A673 (cell line): ENCODE measurements around the gene ZNF202.

Experiments used
- EZH2 ChIP-seq: fragments of 200-600 bp; sonication (generic); IDR thresholded peaks from 2 replicates; pipeline ENCODE4 v1.6.1; 2017; ENCODE audit warnings: borderline replicate concordance, low read depth, mild to moderate bottlenecking, mixed read lengths, antibody characterized with exemption, low read length; ENCODE audit not compliant: poor library complexity, severe bottlenecking
- TF ChIP-seq, protein P1 (sequence below): fragments of 300-800, 200-600 bp; sonication (generic); conservative IDR thresholded peaks from 2 replicates; pipeline ENCODE4 v1.5.1; 2017; ENCODE audit warnings: low read depth, mild to moderate bottlenecking, antibody characterized with exemption, low read length, moderate library complexity, mixed read lengths

DNA sequence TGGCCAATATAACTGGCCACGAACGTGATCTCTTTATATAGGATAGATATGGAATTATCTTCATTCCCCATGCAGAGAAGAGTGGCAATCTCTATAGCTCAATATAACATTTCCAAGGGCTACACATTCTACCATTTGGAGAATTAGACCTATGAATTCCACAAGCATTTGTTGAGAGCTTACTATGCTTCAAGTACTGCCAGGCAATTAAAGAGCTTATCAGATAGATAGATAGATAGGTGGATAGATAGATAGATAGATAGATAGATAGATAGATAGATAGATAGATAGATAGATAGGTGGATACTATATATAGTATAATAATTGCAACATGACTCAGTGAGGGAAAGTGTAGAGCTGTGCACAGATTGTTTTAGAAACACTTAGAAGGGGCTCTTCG is 14.4 kb upstream of the ZNF202 start:
- TF ChIP-seq, protein P1, sequence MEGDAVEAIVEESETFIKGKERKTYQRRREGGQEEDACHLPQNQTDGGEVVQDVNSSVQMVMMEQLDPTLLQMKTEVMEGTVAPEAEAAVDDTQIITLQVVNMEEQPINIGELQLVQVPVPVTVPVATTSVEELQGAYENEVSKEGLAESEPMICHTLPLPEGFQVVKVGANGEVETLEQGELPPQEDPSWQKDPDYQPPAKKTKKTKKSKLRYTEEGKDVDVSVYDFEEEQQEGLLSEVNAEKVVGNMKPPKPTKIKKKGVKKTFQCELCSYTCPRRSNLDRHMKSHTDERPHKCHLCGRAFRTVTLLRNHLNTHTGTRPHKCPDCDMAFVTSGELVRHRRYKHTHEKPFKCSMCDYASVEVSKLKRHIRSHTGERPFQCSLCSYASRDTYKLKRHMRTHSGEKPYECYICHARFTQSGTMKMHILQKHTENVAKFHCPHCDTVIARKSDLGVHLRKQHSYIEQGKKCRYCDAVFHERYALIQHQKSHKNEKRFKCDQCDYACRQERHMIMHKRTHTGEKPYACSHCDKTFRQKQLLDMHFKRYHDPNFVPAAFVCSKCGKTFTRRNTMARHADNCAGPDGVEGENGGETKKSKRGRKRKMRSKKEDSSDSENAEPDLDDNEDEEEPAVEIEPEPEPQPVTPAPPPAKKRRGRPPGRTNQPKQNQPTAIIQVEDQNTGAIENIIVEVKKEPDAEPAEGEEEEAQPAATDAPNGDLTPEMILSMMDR: no peak
- TF ChIP-seq EZH2: no peak
